ENCODE data around the gene BCAS4.
A peak's percentile ranks its signal among the peaks of the same experiment; 100 is the strongest.

BCAS4 gene

GRCh38 chr20:50858525-50858924, 63.7 kb downstream of the BCAS4 start:
- no peak overlapping the region for H3K23ac ChIP-seq (ENCODE audit: low read depth, low read length, poor library complexity)
- no peak overlapping the region for H4K91ac ChIP-seq (ENCODE audit: low read depth, low read length, poor library complexity)
- DNase-seq (ENCODE audit: low spot score), result no peak
- no peak overlapping the region for H3K4ac ChIP-seq (ENCODE audit: low read length)
- no CpG with 5 or more reads among the region's 5 CpGs for WGBS, 2 donors (ENCODE audit: extremely low coverage in 2 of 2, insufficient read length in 2 of 2, insufficient replicate concordance in 1 of 2)
- H2BK12ac ChIP-seq (ENCODE audit: low read length), result no peak overlapping the region
- H3K9ac ChIP-seq (ENCODE audit: low read depth, low read length, poor library complexity), result no peak overlapping the region
- no peaks in the 10 kb centered on the region for H3K79me1 ChIP-seq (ENCODE audit: low read depth, low read length)
- H3K4me1 ChIP-seq (ENCODE audit: control insufficient read depth in 2 of 2, insufficient read depth in 1 of 2, low read depth in 1 of 2, low read length in 2 of 2), result peaks cover 0 to 4% of the 10 kb centered on the region in 2 donors
- H4K8ac ChIP-seq (ENCODE audit: low read depth, low read length), result no peak overlapping the region
- H3K18ac ChIP-seq (ENCODE audit: low read length), result no peak overlapping the region
- H3K14ac ChIP-seq (ENCODE audit: low read length), result no peak overlapping the region
- no peak overlapping the region for H3K27ac ChIP-seq (replicated peaks; ENCODE audit: low read length)
- H3K4me3 ChIP-seq (ENCODE audit: low read length in 2 of 2), result no peak overlapping the region
- no peak overlapping the region for H2BK5ac ChIP-seq (ENCODE audit: low read length)
- H2AFZ ChIP-seq (ENCODE audit: low read length), result no peak overlapping the region
- no peaks in the 10 kb centered on the region for H3K9me3 ChIP-seq (replicated peaks in 1 of 2; ENCODE audit: control insufficient read depth in 2 of 2, insufficient read depth in 1 of 2, low read depth in 1 of 2, low read length in 2 of 2)
- no peak overlapping the region for H3K4me2 ChIP-seq (ENCODE audit: insufficient read depth, low read length, poor library complexity, severe bottlenecking)
- no peak overlapping the region for H2BK15ac ChIP-seq (ENCODE audit: low read length)
- H2BK120ac ChIP-seq (ENCODE audit: low read depth, low read length), result no peak overlapping the region
- no peak overlapping the region for H2AK5ac ChIP-seq (ENCODE audit: low read depth, low read length)
- no peaks in the 10 kb centered on the region for H3K27me3 ChIP-seq (ENCODE audit: control insufficient read depth in 3 of 3, insufficient read depth in 3 of 3, low read depth in 1 of 3, low read length in 3 of 3)
- H3K36me3 ChIP-seq (replicated peaks in 1 of 2; ENCODE audit: control insufficient read depth in 2 of 2, insufficient read depth in 2 of 2, low read length in 2 of 2), result no peaks in the 10 kb centered on the region

GRCh38 chr20:50859161-50859560, 64.3 kb downstream of the BCAS4 start:
- Histone ChIP-seq H3K4me3 (ENCODE audit: low read length in 2 of 2) (peak overlapping the region in 1 of 2 donors; percentile 53), H2BK12ac (ENCODE audit: low read length) (no peak overlapping the region), H3K9ac (ENCODE audit: low read depth, low read length, poor library complexity) (no peak overlapping the region), H3K23ac (ENCODE audit: low read depth, low read length, poor library complexity) (no peak overlapping the region), H4K91ac (ENCODE audit: low read depth, low read length, poor library complexity) (no peak overlapping the region), H2BK5ac (ENCODE audit: low read length) (no peak overlapping the region), H3K14ac (ENCODE audit: low read length) (no peak overlapping the region), H3K36me3 (replicated peaks in 1 of 2; ENCODE audit: control insufficient read depth in 2 of 2, insufficient read depth in 2 of 2, low read length in 2 of 2) (no peaks in the 10 kb centered on the region), H3K18ac (ENCODE audit: low read length) (peak overlapping the region; percentile 81), H2BK15ac (ENCODE audit: low read length) (no peak overlapping the region), H3K4me1 (ENCODE audit: control insufficient read depth in 2 of 2, insufficient read depth in 1 of 2, low read depth in 1 of 2, low read length in 2 of 2) (peaks cover 0 to 4% of the 10 kb centered on the region in 2 donors), H4K8ac (ENCODE audit: low read depth, low read length) (no peak overlapping the region), H2AK5ac (ENCODE audit: low read depth, low read length) (peak overlapping the region; percentile 88), H3K27me3 (ENCODE audit: control insufficient read depth in 3 of 3, insufficient read depth in 3 of 3, low read depth in 1 of 3, low read length in 3 of 3) (no peaks in the 10 kb centered on the region), H2AFZ (ENCODE audit: low read length) (no peak overlapping the region), H3K9me3 (replicated peaks in 1 of 2; ENCODE audit: control insufficient read depth in 2 of 2, insufficient read depth in 1 of 2, low read depth in 1 of 2, low read length in 2 of 2) (no peaks in the 10 kb centered on the region), H3K4me2 (ENCODE audit: insufficient read depth, low read length, poor library complexity, severe bottlenecking) (no peak overlapping the region), H2BK120ac (ENCODE audit: low read depth, low read length) (no peak overlapping the region), H3K27ac (replicated peaks; ENCODE audit: low read length) (no peak overlapping the region), H3K4ac (ENCODE audit: low read length) (no peak overlapping the region), H3K79me1 (ENCODE audit: low read depth, low read length) (no peaks in the 10 kb centered on the region)
- WGBS, 2 donors (ENCODE audit: extremely low coverage in 2 of 2, insufficient read length in 2 of 2, insufficient replicate concordance in 1 of 2), result no CpG with 5 or more reads among the region's 10 CpGs
- DNase-seq (ENCODE audit: low spot score), result no peak

GRCh38 chr20:50861012-50861411, 66.2 kb downstream of the BCAS4 start:
- Histone ChIP-seq H2AK5ac (ENCODE audit: low read depth, low read length) (no peak overlapping the region), H3K4ac (ENCODE audit: low read length) (no peak overlapping the region), H3K36me3 (replicated peaks in 1 of 2; ENCODE audit: control insufficient read depth in 2 of 2, insufficient read depth in 2 of 2, low read length in 2 of 2) (no peaks in the 10 kb centered on the region), H3K27ac (replicated peaks; ENCODE audit: low read length) (no peak overlapping the region), H3K27me3 (ENCODE audit: control insufficient read depth in 3 of 3, insufficient read depth in 3 of 3, low read depth in 1 of 3, low read length in 3 of 3) (no peaks in the 10 kb centered on the region), H3K9me3 (replicated peaks in 1 of 2; ENCODE audit: control insufficient read depth in 2 of 2, insufficient read depth in 1 of 2, low read depth in 1 of 2, low read length in 2 of 2) (no peaks in the 10 kb centered on the region), H3K4me1 (ENCODE audit: control insufficient read depth in 2 of 2, insufficient read depth in 1 of 2, low read depth in 1 of 2, low read length in 2 of 2) (peaks cover 0 to 4% of the 10 kb centered on the region in 2 donors), H4K8ac (ENCODE audit: low read depth, low read length) (no peak overlapping the region), H3K9ac (ENCODE audit: low read depth, low read length, poor library complexity) (peak overlapping the region; percentile 63), H3K14ac (ENCODE audit: low read length) (no peak overlapping the region), H3K23ac (ENCODE audit: low read depth, low read length, poor library complexity) (peak overlapping the region; percentile 3), H3K79me1 (ENCODE audit: low read depth, low read length) (no peaks in the 10 kb centered on the region), H2AFZ (ENCODE audit: low read length) (no peak overlapping the region), H4K91ac (ENCODE audit: low read depth, low read length, poor library complexity) (no peak overlapping the region), H2BK5ac (ENCODE audit: low read length) (peak overlapping the region; percentile 11), H3K4me2 (ENCODE audit: insufficient read depth, low read length, poor library complexity, severe bottlenecking) (no peak overlapping the region), H2BK15ac (ENCODE audit: low read length) (no peak overlapping the region), H3K4me3 (ENCODE audit: low read length in 2 of 2) (no peak overlapping the region), H2BK120ac (ENCODE audit: low read depth, low read length) (no peak overlapping the region), H3K18ac (ENCODE audit: low read length) (peak overlapping the region; percentile 70), H2BK12ac (ENCODE audit: low read length) (no peak overlapping the region)
- no CpG with 5 or more reads among the region's 12 CpGs for WGBS, 2 donors (ENCODE audit: extremely low coverage in 2 of 2, insufficient read length in 2 of 2, insufficient replicate concordance in 1 of 2)
- no peak for DNase-seq (ENCODE audit: low spot score)

GRCh38 chr20:50862546-50862945, 67.7 kb downstream of the BCAS4 start:
- Histone ChIP-seq H3K18ac (ENCODE audit: low read length) (no peak overlapping the region), H3K9me3 (replicated peaks in 1 of 2; ENCODE audit: control insufficient read depth in 2 of 2, insufficient read depth in 1 of 2, low read depth in 1 of 2, low read length in 2 of 2) (no peaks in the 10 kb centered on the region), H3K9ac (ENCODE audit: low read depth, low read length, poor library complexity) (no peak overlapping the region), H4K8ac (ENCODE audit: low read depth, low read length) (no peak overlapping the region), H3K23ac (ENCODE audit: low read depth, low read length, poor library complexity) (no peak overlapping the region), H3K4me2 (ENCODE audit: insufficient read depth, low read length, poor library complexity, severe bottlenecking) (no peak overlapping the region), H2BK120ac (ENCODE audit: low read depth, low read length) (no peak overlapping the region), H3K4me1 (ENCODE audit: control insufficient read depth in 2 of 2, insufficient read depth in 1 of 2, low read depth in 1 of 2, low read length in 2 of 2) (peaks cover 0 to 4% of the 10 kb centered on the region in 2 donors), H2AK5ac (ENCODE audit: low read depth, low read length) (no peak overlapping the region), H3K4me3 (ENCODE audit: low read length in 2 of 2) (no peak overlapping the region), H2BK15ac (ENCODE audit: low read length) (no peak overlapping the region), H2AFZ (ENCODE audit: low read length) (no peak overlapping the region), H3K14ac (ENCODE audit: low read length) (no peak overlapping the region), H4K91ac (ENCODE audit: low read depth, low read length, poor library complexity) (no peak overlapping the region), H3K4ac (ENCODE audit: low read length) (no peak overlapping the region), H2BK12ac (ENCODE audit: low read length) (no peak overlapping the region), H3K27me3 (ENCODE audit: control insufficient read depth in 3 of 3, insufficient read depth in 3 of 3, low read depth in 1 of 3, low read length in 3 of 3) (no peaks in the 10 kb centered on the region), H3K27ac (replicated peaks; ENCODE audit: low read length) (no peak overlapping the region), H2BK5ac (ENCODE audit: low read length) (no peak overlapping the region), H3K36me3 (replicated peaks in 1 of 2; ENCODE audit: control insufficient read depth in 2 of 2, insufficient read depth in 2 of 2, low read length in 2 of 2) (no peaks in the 10 kb centered on the region), H3K79me1 (ENCODE audit: low read depth, low read length) (no peaks in the 10 kb centered on the region)
- no CpG with 5 or more reads among the region's 3 CpGs for WGBS, 2 donors (ENCODE audit: extremely low coverage in 2 of 2, insufficient read length in 2 of 2, insufficient replicate concordance in 1 of 2)
- DNase-seq (ENCODE audit: low spot score), result no peak

All from neuronal stem cell (in vitro differentiated cells).